HepG2 (cell line): Measurements from ENCODE around the gene SEMA3E. TPM values are rescaled to one million over a fixed set of nuclear protein-coding genes. Genes with fewer than 3 reads are reported as not detected.

Experiments used
- ATAC-seq: fragments of 200-7000 bp; cut with Tn5 transposase; 3 replicates; pipeline ENCODE4 v1.9.1; 2020; ENCODE audit warnings: mild to moderate bottlenecking, moderate library complexity
- BruUV-seq: library from RNA; stranded (reverse); fragments of 400-500 nt; replicated peaks from 2 replicates; lab custom pipeline; 2021; lab: Mats Ljungman, UMichigan
- CTCF ChIA-PET: fragments of 300-600 bp; formaldehyde crosslinking; extraction: SDS; loops from one replicate; lab custom pipeline; 2021; ENCODE audit warnings: low total read pairs, inconsistent platforms, low intra/inter-chr PET ratio; lab: Yijun Ruan, JAX
- POLR2A ChIA-PET: fragments of 350-600 bp; sonication (Branson Sonifier 250); formaldehyde crosslinking; loops from one replicate; lab custom pipeline; 2020; ENCODE audit warnings: antibody characterized with exemption, inconsistent platforms; lab: Yijun Ruan, JAX
- DNase-seq: peaks from one replicate; pipeline ENCODE4 v3.0.0-alpha.2; 2015; ENCODE audit warnings: low spot score
- FAIRE-seq: peaks from 3 replicates; lab custom pipeline; 2011; peaks lifted over from hg19 to GRCh38; lab: Jason Lieb, UNC
- H2AFZ ChIP-seq: one replicate; pipeline ENCODE4 v1.6.1; 2011; ENCODE audit warnings: low read length, inconsistent platforms
- H3K27ac ChIP-seq: fragments of 300-600 bp; 3 replicates; pipeline ENCODE4 v1.8.0; 2011; ENCODE audit warnings: mixed run types, mild to moderate bottlenecking, mixed read lengths, low read length, inconsistent platforms; ENCODE audit not compliant: insufficient read depth; ENCODE audit errors: extremely low read length
- H3K27me3 ChIP-seq, 2 experiments: fragments of 200-600 bp in 1 of 2; 2 replicates in 1 of 2; 3 replicates in 1 of 2; pipeline versions ENCODE4 v1.6.0 to v1.8.0; 2011; ENCODE audit warnings: low read length in 2 of 2, mild to moderate bottlenecking in 2 of 2, moderate library complexity in 2 of 2, inconsistent platforms in 1 of 2; ENCODE audit not compliant: insufficient read depth in 2 of 2, control insufficient read depth in 1 of 2
- H3K36me3 ChIP-seq, 2 experiments: fragments of 200-600 bp in 1 of 2; replicated peaks in 1 of 2; 2 replicates in 1 of 2; 3 replicates in 1 of 2; pipeline versions ENCODE4 v1.5.1 to v1.8.0; 2011; ENCODE audit warnings: low read length in 2 of 2, inconsistent platforms in 1 of 2; ENCODE audit not compliant: insufficient read depth in 2 of 2, control insufficient read depth in 1 of 2
- H3K4me1 ChIP-seq: 2 replicates; pipeline ENCODE4 v1.5.1; 2012; ENCODE audit warnings: low read length, inconsistent platforms; ENCODE audit not compliant: insufficient read depth
- H3K4me2 ChIP-seq: 2 replicates; pipeline ENCODE4 v1.6.0; 2011; ENCODE audit warnings: low read depth, low read length, inconsistent platforms
- H3K4me3 ChIP-seq, 3 experiments: fragments of 200-600 bp in 1 of 3; sonication (generic), shearing (Covaris generic) in 1 of 3; replicated peaks in 1 of 3; 2 replicates each; pipeline ENCODE4 v1.5.1; 2011 to 2016; ENCODE audit warnings: low read length in 3 of 3, inconsistent platforms in 2 of 3, low read depth in 2 of 3, mild to moderate bottlenecking in 2 of 3, control low read depth in 1 of 3, mixed read lengths in 1 of 3; ENCODE audit not compliant: insufficient read depth in 1 of 3
- H3K79me2 ChIP-seq: one replicate; pipeline ENCODE4 v1.6.1; 2011; ENCODE audit warnings: low read length, inconsistent platforms; ENCODE audit not compliant: insufficient read depth
- H3K9ac ChIP-seq: 2 replicates; pipeline ENCODE4 v1.6.0; 2011; ENCODE audit warnings: mild to moderate bottlenecking, low read depth, low read length, inconsistent platforms; ENCODE audit not compliant: insufficient read depth
- H3K9me3 ChIP-seq: 2 replicates; pipeline ENCODE4 v1.5.1; 2012; ENCODE audit warnings: mild to moderate bottlenecking, low read length
- H4K20me1 ChIP-seq: 2 replicates; pipeline ENCODE4 v1.6.0; 2011; ENCODE audit warnings: inconsistent platforms, mild to moderate bottlenecking, low read length, moderate library complexity; ENCODE audit not compliant: insufficient read depth
- ATM ChIP-seq: fragments of 450-650 bp; IDR thresholded peaks from 2 replicates; pipeline ENCODE4 v1.7.1; 2017; ENCODE audit warnings: mild to moderate bottlenecking, borderline replicate concordance
- CEBPG ChIP-seq: IDR thresholded peaks from 2 replicates; pipeline ENCODE4 v1.6.1; 2016
- GLI4 ChIP-seq: sonication (generic); formaldehyde crosslinking; IDR thresholded peaks from 2 replicates; pipeline ENCODE4 v1.5.1; 2020; ENCODE audit warnings: missing genetic modification reagents, mild to moderate bottlenecking, moderate library complexity, borderline replicate concordance
- HNRNPK ChIP-seq: fragments of 200-400 bp; formaldehyde crosslinking; IDR thresholded peaks from 2 replicates; pipeline ENCODE4 v1.6.1; 2018; ENCODE audit warnings: low read length, low read depth, moderate library complexity, mild to moderate bottlenecking; ENCODE audit not compliant: poor library complexity, severe bottlenecking
- LCORL ChIP-seq, 2 experiments: fragments of 450-650 bp in 1 of 2; sonication (generic) in 1 of 2; formaldehyde crosslinking in 1 of 2; IDR thresholded peaks; 2 replicates each; pipeline versions ENCODE4 v1.5.0 to v1.6.1; 2017 to 2020; ENCODE audit warnings: antibody characterized with exemption in 1 of 2, missing genetic modification reagents in 1 of 2
- MYC ChIP-seq: sonication (generic); formaldehyde crosslinking; IDR thresholded peaks from 2 replicates; pipeline ENCODE4 v1.9.0; 2021; ENCODE audit warnings: missing genetic modification reagents, borderline replicate concordance
- NFE2 ChIP-seq: sonication (generic); formaldehyde crosslinking; IDR thresholded peaks from 2 replicates; pipeline ENCODE4 v1.4.0; 2020; ENCODE audit warnings: missing genetic modification reagents
- SMARCE1 ChIP-seq: fragments of 450-650 bp; IDR thresholded peaks from 2 replicates; pipeline ENCODE4 v1.6.1; 2017; ENCODE audit warnings: borderline replicate concordance
- SP140L ChIP-seq: sonication (generic); formaldehyde crosslinking; IDR thresholded peaks from 2 replicates; pipeline ENCODE4 v1.4.0; 2020; ENCODE audit warnings: missing genetic modification reagents, borderline replicate concordance
- ZFP37 ChIP-seq: sonication (generic); formaldehyde crosslinking; IDR thresholded peaks from 2 replicates; pipeline ENCODE4 v1.4.0; 2020; ENCODE audit warnings: missing genetic modification reagents, borderline replicate concordance
- ZNF543 ChIP-seq: sonication (generic); formaldehyde crosslinking; IDR thresholded peaks from 2 replicates; pipeline ENCODE4 v1.4.0; 2020; ENCODE audit warnings: mild to moderate bottlenecking, missing genetic modification reagents
- ZSCAN25 ChIP-seq: sonication (generic); formaldehyde crosslinking; IDR thresholded peaks from 2 replicates; pipeline ENCODE4 v1.8.0; 2022; ENCODE audit warnings: mild to moderate bottlenecking, missing genetic modification reagents
- WGBS: methylation state at CpG from one replicate; pipeline ENCODE4 v1.1.6; 2017; ENCODE audit warnings: low lambda C conversion rate; 5-methylcytosine and 5-hydroxymethylcytosine counted together
- in situ Hi-C: cut with HindIII; loops from 2 replicates; pipeline ENCODE4 v1.10.0; 2017; ENCODE audit warnings: low pct_unique_long_range_greater_than_20kb; ENCODE audit not compliant: extremely low pct_ligation_motif_present
- intact Hi-C: fragments of 100-400 bp; cut with micrococcal nuclease; formaldehyde crosslinking; loops from one replicate; pipeline ENCODE4 v1.10.0; 2022; ENCODE audit not compliant: unreplicated experiment
- polyA plus RNA-seq, 8 experiments: library from polyadenylated mRNA; depleted of rRNA in 3 of 8; stranded (reverse) in 7 of 8; unstranded in 1 of 8; fragments of >200 nt; fragmentation: Illumina TruSeq in 4 of 8; extraction: Trizol in 4 of 8; gene quantifications; 2 replicates each; pipeline versions ENCODE4 v1.2.1 to v1.2.3, GENCODE V29; 2011 to 2016; ENCODE audit warnings: low read depth in 4 of 8, missing spikeins in 1 of 8, mixed read lengths in 1 of 8; ENCODE audit not compliant: insufficient read depth in 1 of 8
- total RNA-seq, 5 experiments: library from RNA; depleted of rRNA; stranded (reverse); fragments of >200 nt; fragmentation: Illumina TruSeq; extraction: Trizol; gene quantifications; 2 replicates each; pipeline ENCODE4 v1.2.3, GENCODE V29; 2016; ENCODE audit warnings: low read depth in 1 of 5
- TF ChIP-seq, protein P1 (sequence below): sonication (generic); formaldehyde crosslinking; IDR thresholded peaks from 2 replicates; pipeline ENCODE4 v1.5.1; 2020; ENCODE audit warnings: missing genetic modification reagents, mild to moderate bottlenecking, borderline replicate concordance
- TF ChIP-seq, protein P2 (sequence below): sonication (generic); formaldehyde crosslinking; IDR thresholded peaks from 2 replicates; pipeline ENCODE4 v1.5.1; 2020; ENCODE audit warnings: mild to moderate bottlenecking, missing genetic modification reagents, moderate library complexity

Gene SEMA3E
- total and polyA plus RNA-seq, 2 of the 13 experiments (the other 11 are each of a cell fraction or from before 2014, with no cell fraction given): not detected

DNA sequence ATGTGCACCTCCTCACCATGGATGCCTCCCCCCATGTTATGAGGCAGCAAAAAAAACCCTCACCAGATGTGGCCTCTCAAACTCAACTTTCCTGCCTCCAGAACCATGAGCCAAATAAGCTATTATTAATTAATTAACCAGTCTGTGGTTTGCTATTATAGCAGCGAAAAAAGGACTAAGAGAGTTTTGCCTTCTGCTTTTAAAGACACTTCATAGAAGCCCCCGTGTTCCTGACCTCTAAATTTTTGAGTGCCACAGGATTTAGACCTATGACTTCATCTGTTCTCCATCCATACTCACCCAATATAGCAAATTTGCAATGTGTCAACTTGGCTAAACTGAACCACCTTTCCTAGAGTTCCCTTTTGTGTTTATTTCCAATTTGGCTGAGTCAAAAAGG is 9.2 kb upstream of the SEMA3E start:
- Histone ChIP-seq H3K79me2 (no peaks in the 10 kb centered on the region), H4K20me1 (no peaks in the 10 kb centered on the region), H3K27me3 (no peaks in the 10 kb centered on the region), H3K4me3 (no peak overlapping the region), H3K36me3 (no peaks in the 10 kb centered on the region), H3K9me3 (no peaks in the 10 kb centered on the region), H3K4me2 (no peak overlapping the region), H3K9ac (no peak overlapping the region), H3K4me1 (no peaks in the 10 kb centered on the region), H2AFZ (no peak overlapping the region), H3K27ac (no peak overlapping the region)
- BruUV-seq: no TSS peak
- ATAC-seq: no peak
- in situ Hi-C loops (loop anchor here (10.0 kb wide), 1 partner anchor 253 kb away; no protein-coding TSS in a partner anchor), intact Hi-C loops (loop anchor here (10.0 kb wide), 1 partner anchor 653 kb away; no protein-coding TSS in a partner anchor)
- DNase-seq: no peak
- ChIA-PET POLR2A (no interaction called here), CTCF (no interaction called here)
- FAIRE-seq: no peak
- TF ChIP-seq NFE2 (CRISPR knock-in tag) (no peak), ZFP37 (CRISPR knock-in tag) (no peak), ZNF543 (CRISPR knock-in tag) (no peak), LCORL (IDR thresholded peaks at IDR 0.05) (no peak), LCORL (CRISPR knock-in tag; IDR thresholded peaks at IDR 0.05) (no peak), HNRNPK (no peak), CEBPG (CRISPR knock-in tag) (no peak), ZSCAN25 (CRISPR knock-in tag) (no peak), GLI4 (no peak), ATM (no peak), SMARCE1 (no peak), MYC (CRISPR knock-in tag) (no peak), SP140L (CRISPR knock-in tag) (no peak)
- TF ChIP-seq, protein P1, sequence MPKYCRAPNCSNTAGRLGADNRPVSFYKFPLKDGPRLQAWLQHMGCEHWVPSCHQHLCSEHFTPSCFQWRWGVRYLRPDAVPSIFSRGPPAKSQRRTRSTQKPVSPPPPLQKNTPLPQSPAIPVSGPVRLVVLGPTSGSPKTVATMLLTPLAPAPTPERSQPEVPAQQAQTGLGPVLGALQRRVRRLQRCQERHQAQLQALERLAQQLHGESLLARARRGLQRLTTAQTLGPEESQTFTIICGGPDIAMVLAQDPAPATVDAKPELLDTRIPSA (CRISPR knock-in tag): no peak
- TF ChIP-seq, protein P2, sequence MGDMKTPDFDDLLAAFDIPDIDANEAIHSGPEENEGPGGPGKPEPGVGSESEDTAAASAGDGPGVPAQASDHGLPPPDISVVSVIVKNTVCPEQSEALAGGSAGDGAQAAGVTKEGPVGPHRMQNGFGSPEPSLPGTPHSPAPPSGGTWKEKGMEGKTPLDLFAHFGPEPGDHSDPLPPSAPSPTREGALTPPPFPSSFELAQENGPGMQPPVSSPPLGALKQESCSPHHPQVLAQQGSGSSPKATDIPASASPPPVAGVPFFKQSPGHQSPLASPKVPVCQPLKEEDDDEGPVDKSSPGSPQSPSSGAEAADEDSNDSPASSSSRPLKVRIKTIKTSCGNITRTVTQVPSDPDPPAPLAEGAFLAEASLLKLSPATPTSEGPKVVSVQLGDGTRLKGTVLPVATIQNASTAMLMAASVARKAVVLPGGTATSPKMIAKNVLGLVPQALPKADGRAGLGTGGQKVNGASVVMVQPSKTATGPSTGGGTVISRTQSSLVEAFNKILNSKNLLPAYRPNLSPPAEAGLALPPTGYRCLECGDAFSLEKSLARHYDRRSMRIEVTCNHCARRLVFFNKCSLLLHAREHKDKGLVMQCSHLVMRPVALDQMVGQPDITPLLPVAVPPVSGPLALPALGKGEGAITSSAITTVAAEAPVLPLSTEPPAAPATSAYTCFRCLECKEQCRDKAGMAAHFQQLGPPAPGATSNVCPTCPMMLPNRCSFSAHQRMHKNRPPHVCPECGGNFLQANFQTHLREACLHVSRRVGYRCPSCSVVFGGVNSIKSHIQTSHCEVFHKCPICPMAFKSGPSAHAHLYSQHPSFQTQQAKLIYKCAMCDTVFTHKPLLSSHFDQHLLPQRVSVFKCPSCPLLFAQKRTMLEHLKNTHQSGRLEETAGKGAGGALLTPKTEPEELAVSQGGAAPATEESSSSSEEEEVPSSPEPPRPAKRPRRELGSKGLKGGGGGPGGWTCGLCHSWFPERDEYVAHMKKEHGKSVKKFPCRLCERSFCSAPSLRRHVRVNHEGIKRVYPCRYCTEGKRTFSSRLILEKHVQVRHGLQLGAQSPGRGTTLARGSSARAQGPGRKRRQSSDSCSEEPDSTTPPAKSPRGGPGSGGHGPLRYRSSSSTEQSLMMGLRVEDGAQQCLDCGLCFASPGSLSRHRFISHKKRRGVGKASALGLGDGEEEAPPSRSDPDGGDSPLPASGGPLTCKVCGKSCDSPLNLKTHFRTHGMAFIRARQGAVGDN: no peak
- WGBS: 0% methylated on average over 2 of the region's 2 CpGs
